ENCODE data around the gene PNMA8B.

Gene PNMA8B

GRCh38 chr19:46451352-46451751 lies 44.3 kb downstream of the PNMA8B start:
- no peak for FAIRE-seq

- FAIRE-seq: no peak
Measured at GRCh38 chr19:46450737-46451136, 44.9 kb downstream of the PNMA8B start.

DNA sequence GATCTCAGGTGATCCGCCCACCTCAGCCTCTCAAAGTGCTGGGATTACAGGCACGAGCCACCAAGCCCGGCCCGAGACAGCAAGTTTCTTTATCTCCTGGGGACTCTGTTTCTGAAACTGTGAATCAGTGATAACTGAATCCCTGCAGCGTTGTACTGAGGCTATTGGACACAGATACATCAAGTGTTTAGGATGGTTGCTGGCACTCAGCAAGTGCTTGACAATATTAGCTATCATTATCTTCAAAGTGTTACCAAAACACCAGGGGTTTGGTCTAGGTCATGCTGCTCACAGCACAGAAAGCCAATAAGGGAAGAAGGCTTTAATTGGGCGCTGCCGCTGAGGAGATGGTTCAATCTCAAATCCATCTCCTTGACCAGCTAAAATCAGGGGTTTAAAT lies 46.4 kb downstream of the PNMA8B start:
- no peak for FAIRE-seq

DNA sequence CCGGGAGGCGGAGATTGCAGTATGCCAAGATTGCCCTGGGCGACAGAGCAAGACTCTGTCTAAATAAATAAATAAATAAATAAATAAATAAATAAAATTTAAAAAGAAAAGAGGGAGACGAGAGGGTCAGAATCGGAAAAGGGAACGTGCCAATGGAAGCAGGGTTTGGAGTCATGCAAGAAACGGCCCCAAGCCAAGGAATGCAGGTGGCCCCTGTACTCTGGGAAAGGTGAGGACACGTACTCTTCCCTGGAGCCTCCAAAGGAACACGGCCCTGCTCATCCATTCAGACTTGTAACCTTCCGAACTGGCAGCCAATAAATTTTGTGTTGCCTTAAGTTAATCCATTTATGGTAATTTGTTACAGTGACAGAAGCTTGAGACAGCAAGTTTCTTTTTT lies 47.1 kb downstream of the PNMA8B start:
- no peak for FAIRE-seq

GRCh38 chr19:46447824-46448223 lies 47.8 kb downstream of the PNMA8B start:
- FAIRE-seq: no peak

DNA sequence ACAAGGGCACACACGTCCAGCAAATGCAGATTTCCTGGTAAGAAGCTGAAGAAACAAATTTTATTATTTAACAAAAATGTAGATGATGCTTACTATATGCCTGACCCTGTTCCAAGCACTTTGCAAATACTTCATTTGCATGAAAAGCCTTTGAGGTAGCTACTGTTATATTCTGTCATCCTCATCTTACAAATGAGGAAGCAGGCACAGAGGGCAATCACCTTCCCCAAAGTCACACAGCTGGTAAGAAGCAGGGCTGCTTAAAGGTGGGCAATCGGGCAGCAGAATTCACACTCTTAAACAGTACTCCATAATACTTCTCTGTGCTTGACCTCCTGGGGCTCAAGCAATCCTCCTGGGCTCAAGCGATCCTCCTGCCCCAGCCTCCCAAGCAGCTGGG lies 48.7 kb downstream of the PNMA8B start:
- FAIRE-seq: no peak

DNA sequence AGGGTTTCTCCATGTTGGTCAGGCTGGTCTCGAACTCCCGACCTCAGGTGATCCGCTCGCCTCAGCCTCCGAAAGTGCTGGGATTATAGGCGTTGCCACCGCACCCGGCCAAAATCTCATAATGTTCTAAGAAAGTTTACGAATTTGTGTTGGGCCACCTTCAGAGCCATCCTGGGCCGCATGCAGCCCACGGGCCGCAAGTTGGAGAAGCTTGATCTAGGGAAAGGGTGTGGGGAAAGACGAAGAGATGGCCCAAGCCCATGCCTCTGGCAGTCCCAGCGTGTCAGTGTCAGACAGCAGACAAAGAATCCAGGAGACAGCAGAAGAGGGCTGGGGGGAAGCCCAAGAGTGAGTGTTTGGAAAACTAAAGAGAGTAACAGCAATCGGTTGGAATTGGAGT lies 49.6 kb downstream of the PNMA8B start:
- FAIRE-seq: no peak

- no peak for FAIRE-seq
Measured at GRCh38 chr19:46442808-46443450, 52.7 kb downstream of the PNMA8B start.

DNA sequence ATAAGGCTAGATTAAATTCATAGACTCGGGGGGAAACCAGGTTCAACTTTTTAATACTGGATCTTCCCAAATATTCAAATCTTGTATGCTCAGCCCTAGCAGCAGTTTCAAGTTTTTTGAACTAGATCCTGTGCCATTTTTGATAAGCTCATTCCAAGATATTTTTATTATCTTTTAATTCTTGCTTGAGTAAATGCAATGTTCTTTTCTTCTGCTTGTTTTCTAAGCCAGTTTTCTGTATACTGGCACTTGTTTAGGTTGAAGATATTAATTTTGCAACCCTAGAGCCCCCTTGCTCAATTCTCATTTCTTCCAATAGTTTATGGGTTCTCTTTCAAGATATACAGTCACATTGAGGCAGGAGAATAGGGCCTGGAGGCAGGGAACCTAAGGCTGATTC lies 53.8 kb downstream of the PNMA8B start:
- FAIRE-seq: no peak
